DMS 273 (cell line): ENCODE results near the gene TMEM245.
A peak's percentile ranks its signal among the peaks of the same experiment; 100 is the strongest.

ENCODE experiments used
- DNase-seq: peaks from one replicate; lab custom pipeline; 2025; ENCODE audit not compliant: unreplicated experiment; lab: John Stamatoyannopoulos, UW

The TMEM245 gene

GRCh38 chr9:109107402-109108240 is 12.1 kb downstream of the TMEM245 start:
- DNase-seq: no peak

GRCh38 chr9:109101810-109102209 is 17.9 kb downstream of the TMEM245 start:
- no peak for DNase-seq

- DNase-seq: no peak
Measured at GRCh38 chr9:109101202-109101595, 18.5 kb downstream of the TMEM245 start.

GRCh38 chr9:109100543-109101201 is 19.1 kb downstream of the TMEM245 start:
- DNase-seq: no peak

- peak; percentile 46 for DNase-seq
Measured at GRCh38 chr9:109098960-109099308, 20.8 kb downstream of the TMEM245 start.

GRCh38 chr9:109098171-109098959 is 21.4 kb downstream of the TMEM245 start:
- DNase-seq: peak; percentile 53

GRCh38 chr9:109097146-109097545 is 22.6 kb downstream of the TMEM245 start:
- no peak for DNase-seq

GRCh38 chr9:109095321-109095720 is 24.4 kb downstream of the TMEM245 start:
- DNase-seq: no peak

- DNase-seq: no peak
Measured at GRCh38 chr9:109094268-109094667, 25.5 kb downstream of the TMEM245 start.

GRCh38 chr9:109092587-109092986 is 27.2 kb downstream of the TMEM245 start:
- no peak for DNase-seq

- DNase-seq: no peak
Measured at GRCh38 chr9:109092051-109092580, 27.6 kb downstream of the TMEM245 start.

GRCh38 chr9:109088221-109088620 is 31.5 kb downstream of the TMEM245 start:
- no peak for DNase-seq

- no peak for DNase-seq
Measured at GRCh38 chr9:109087795-109088194, 32.0 kb downstream of the TMEM245 start.

- no peak for DNase-seq
Measured at GRCh38 chr9:109086221-109086620, 33.5 kb downstream of the TMEM245 start.

GRCh38 chr9:109085510-109085909 is 34.2 kb downstream of the TMEM245 start:
- no peak for DNase-seq

- DNase-seq: no peak
Measured at GRCh38 chr9:109083813-109084405, 35.8 kb downstream of the TMEM245 start.

GRCh38 chr9:109083141-109083540 is 36.6 kb downstream of the TMEM245 start:
- no peak for DNase-seq

GRCh38 chr9:109082091-109082620 is 37.6 kb downstream of the TMEM245 start:
- DNase-seq: no peak

- DNase-seq: no peak
Measured at GRCh38 chr9:109074236-109074889, 45.4 kb downstream of the TMEM245 start.

GRCh38 chr9:109072821-109073435 is 46.8 kb downstream of the TMEM245 start:
- DNase-seq: no peak
